Left kidney (tissue), 2 donors: Measurements from ENCODE around the gene TRIM28. TPM values are rescaled to one million over a fixed set of nuclear protein-coding genes. Genes with fewer than 3 reads are reported as not detected.
"Not testable (repeated sequence)": the region's sequence is repeated elsewhere in the genome, so short reads cannot be mapped to it uniquely, and the experiment has no call there.

ENCODE experiments used
- DNase-seq: peaks from one replicate; pipeline ENCODE4 v3.0.0-alpha.2; 2013
- polyA plus RNA-seq: library from polyadenylated mRNA; unstranded; fragments of 120-200 nt; gene quantifications from one replicate; pipeline ENCODE4 v1.2.1, GENCODE V29; 2013; ENCODE audit not compliant: insufficient read length

TRIM28 gene
- polyA plus RNA-seq, 1 donor, result 706 TPM

- no peak for DNase-seq
These were observed 26.7 kb upstream of the TRIM28 start for GRCh38 chr19:58516964-58517833.

- DNase-seq, result no peak
These were observed 25.4 kb upstream of the TRIM28 start for GRCh38 chr19:58518256-58519086.

- DNase-seq, result peak; percentile 74
These were observed 24.8 kb upstream of the TRIM28 start for GRCh38 chr19:58519087-58519354.

- peak; percentile 94 for DNase-seq
These were observed 24.3 kb upstream of the TRIM28 start, which contains the start of gene ZBTB45 for GRCh38 chr19:58519355-58520256. Gene ZBTB45, minus strand, starts transcription at chr19:58519810. Its CDS starts 2,137 bp downstream, at chr19:58517673.

GRCh38 chr19:58520257-58520599 is 23.6 kb upstream of the TRIM28 start:
- no peak for DNase-seq

GRCh38 chr19:58521651-58522050 is 22.2 kb upstream of the TRIM28 start:
- DNase-seq, result no peak

- no peak for DNase-seq
These were observed 21.2 kb upstream of the TRIM28 start for GRCh38 chr19:58522709-58523108.

GRCh38 chr19:58529405-58529804 is 14.5 kb upstream of the TRIM28 start:
- no peak for DNase-seq

- no peak for DNase-seq
These were observed 12.6 kb upstream of the TRIM28 start for GRCh38 chr19:58531034-58531840.

- no peak for DNase-seq
These were observed 8.0 kb upstream of the TRIM28 start for GRCh38 chr19:58535857-58536256.

- DNase-seq, result no peak
These were observed 6.7 kb upstream of the TRIM28 start for GRCh38 chr19:58536852-58537798.

GRCh38 chr19:58538257-58539168 is 5.4 kb upstream of the TRIM28 start:
- no peak for DNase-seq

- DNase-seq, result not testable (repeated sequence)
These were observed 4.7 kb upstream of the TRIM28 start for GRCh38 chr19:58539169-58539559.

- not testable (repeated sequence) for DNase-seq
These were observed 1.1 kb upstream of the TRIM28 start for GRCh38 chr19:58542641-58543372.

GRCh38 chr19:58544591-58545285 is 874 bp downstream of the TRIM28 start:
- no peak for DNase-seq

- DNase-seq, result no peak
These were observed 1.6 kb downstream of the TRIM28 start for GRCh38 chr19:58545286-58546018.

GRCh38 chr19:58546019-58546530 is 2.2 kb downstream of the TRIM28 start:
- DNase-seq, result no peak
